ENCODE measurements around the gene DNLZ.
A peak's percentile ranks its signal among the peaks of the same experiment; 100 is the strongest.

DNLZ gene

DNA sequence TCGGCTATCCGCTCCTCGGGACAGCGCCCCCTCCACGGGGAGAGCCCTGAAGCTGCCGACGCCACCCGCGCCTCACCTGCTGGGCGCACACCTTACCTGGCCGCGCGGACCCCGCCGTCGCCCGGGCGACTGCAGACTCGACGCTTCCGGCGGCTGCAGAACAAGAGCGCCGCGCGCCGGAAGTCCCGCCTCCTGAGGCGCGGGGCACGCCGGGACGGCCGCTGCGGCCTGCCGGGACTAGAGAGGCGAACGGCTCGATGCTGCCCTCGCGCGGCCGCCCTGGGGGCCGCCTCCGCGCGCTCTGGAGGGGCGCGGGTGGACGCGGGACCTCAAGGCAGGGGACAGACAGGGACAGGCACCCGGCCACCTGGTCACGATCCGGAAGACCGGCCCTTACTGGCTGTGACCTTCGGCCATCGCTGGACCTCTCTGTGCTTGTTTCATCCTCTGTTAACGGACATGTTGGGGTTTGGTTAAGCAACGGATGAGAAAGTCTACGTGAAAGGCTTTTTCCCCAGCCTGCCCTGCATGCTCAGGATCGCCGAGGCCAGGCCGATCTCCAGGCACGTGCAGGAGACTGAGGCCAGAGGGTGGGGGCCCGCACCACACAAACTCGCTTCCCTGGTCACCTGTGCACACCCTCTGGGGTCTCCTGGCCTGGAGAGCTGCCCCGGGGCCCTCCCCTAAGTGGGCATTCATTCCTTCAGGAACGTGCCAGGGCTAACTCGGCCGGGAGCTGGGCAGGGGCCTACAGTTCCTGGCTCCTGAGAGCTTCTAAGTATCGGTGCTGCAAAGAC is 36.7 kb upstream of the DNLZ start, which contains the start of gene SNAPC4:
SNAPC4 (minus strand) TSS at position 133 of the 797 bp plus-strand sequence. CDS start 1,742 bp downstream, outside the sequence.
- DNase-seq (ENCODE audit: low read depth) = peak; percentile 74
- TF ChIP-seq, protein P1, sequence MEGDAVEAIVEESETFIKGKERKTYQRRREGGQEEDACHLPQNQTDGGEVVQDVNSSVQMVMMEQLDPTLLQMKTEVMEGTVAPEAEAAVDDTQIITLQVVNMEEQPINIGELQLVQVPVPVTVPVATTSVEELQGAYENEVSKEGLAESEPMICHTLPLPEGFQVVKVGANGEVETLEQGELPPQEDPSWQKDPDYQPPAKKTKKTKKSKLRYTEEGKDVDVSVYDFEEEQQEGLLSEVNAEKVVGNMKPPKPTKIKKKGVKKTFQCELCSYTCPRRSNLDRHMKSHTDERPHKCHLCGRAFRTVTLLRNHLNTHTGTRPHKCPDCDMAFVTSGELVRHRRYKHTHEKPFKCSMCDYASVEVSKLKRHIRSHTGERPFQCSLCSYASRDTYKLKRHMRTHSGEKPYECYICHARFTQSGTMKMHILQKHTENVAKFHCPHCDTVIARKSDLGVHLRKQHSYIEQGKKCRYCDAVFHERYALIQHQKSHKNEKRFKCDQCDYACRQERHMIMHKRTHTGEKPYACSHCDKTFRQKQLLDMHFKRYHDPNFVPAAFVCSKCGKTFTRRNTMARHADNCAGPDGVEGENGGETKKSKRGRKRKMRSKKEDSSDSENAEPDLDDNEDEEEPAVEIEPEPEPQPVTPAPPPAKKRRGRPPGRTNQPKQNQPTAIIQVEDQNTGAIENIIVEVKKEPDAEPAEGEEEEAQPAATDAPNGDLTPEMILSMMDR (conservative IDR thresholded peaks at IDR 0.05; ENCODE audit: control insufficient read depth, insufficient read depth, low read depth, low read length) = no peak
- peak within 1 kb of the TSS; percentile 79 for H3K4me3 ChIP-seq (ENCODE audit: control insufficient read depth, low read depth, low read length)

DNA sequence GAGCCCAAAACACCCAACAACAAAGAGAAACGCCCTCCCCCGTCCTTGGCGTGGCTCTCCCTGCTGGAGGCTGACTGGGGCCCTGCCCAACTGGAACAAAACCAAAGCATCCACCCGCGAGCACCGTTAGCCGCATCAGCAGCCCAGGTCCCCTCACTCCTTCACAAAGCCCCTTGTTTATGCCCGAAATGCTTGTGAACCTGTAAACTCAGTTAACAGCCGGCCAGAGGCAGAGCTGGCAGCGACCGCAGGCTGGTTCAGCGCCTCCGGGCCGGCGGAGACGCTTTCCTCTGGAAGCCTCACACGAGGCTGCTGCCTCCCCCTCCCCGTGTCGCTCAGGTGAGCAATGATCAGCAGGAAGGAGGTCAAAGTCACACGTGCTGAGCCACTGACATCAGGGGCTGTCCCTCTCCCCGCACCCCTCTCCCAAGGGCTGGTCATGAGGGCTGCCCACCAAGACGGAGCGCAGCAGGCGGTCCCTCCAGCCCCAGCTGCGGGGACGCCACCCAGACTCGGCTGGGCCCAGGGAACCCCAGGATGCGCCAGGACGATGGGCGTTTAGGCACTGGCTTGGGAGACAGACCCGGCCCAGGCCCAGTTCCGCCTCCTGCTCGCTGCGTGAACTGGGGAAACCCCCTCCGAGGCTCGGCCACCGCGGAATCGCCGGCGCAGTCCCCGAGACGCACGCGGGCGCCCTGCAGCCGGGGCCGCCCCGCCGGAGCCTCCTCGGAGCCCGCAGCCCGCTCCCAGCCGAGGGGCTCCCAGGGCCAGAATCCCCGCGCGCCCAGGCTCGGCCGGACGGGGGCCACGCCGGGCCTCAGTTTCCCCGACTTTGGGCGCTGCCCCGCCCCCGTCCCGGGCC is 35.9 kb upstream of the DNLZ start:
- peak overlapping the region; percentile 79 for H3K4me3 ChIP-seq (ENCODE audit: control insufficient read depth, low read depth, low read length)
- DNase-seq (ENCODE audit: low read depth) = peak; percentile 23
- TF ChIP-seq, protein P1 (conservative IDR thresholded peaks at IDR 0.05; ENCODE audit: control insufficient read depth, insufficient read depth, low read depth, low read length) = no peak

DNA sequence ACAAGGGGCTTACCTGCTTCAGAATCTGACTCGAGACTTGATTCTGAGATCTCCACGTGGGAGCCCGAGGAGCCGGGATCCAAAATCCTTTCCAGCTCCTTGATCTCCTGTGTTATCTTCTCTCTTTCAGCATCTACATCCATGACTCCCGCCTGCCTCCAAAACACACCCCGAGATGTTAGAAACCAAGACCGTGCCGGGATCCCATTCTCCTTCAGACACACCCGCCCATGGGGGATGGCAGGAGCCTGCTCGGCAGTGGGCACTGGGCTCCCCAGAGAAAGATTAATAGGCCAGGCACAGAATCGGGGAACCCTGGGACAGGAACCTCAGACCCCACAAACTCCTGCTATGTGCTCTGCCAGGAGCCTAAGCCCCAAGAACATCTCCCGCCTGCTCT is 34.7 kb upstream of the DNLZ start:
- no peak for DNase-seq (ENCODE audit: low read depth)
- TF ChIP-seq, protein P1 (conservative IDR thresholded peaks at IDR 0.05; ENCODE audit: control insufficient read depth, insufficient read depth, low read depth, low read length) = no peak
- no peak overlapping the region for H3K4me3 ChIP-seq (ENCODE audit: control insufficient read depth, low read depth, low read length)

DNA sequence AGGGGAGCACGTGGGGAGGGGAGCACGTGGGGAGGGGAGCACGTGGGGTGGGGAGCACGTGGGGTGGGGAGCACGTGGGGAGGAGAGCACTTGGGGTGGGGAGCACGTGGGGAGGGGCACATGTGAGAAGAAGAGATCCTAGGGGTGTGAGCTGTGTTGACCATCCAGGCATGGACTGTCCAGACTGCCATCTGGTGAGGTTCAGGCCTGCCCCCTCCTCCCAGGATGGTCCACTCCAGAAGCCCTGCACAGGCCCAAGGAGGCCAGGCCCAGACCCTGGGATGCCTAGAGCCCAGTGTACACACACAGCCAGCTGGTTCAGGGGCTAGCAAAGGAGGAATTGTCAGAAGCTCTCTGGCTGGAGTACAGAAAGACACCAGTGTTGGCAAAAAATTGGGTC is 34.1 kb upstream of the DNLZ start:
- no peak for DNase-seq (ENCODE audit: low read depth)
- TF ChIP-seq, protein P1 (conservative IDR thresholded peaks at IDR 0.05; ENCODE audit: control insufficient read depth, insufficient read depth, low read depth, low read length) = no peak
- H3K4me3 ChIP-seq (ENCODE audit: control insufficient read depth, low read depth, low read length) = no peak overlapping the region

DNA sequence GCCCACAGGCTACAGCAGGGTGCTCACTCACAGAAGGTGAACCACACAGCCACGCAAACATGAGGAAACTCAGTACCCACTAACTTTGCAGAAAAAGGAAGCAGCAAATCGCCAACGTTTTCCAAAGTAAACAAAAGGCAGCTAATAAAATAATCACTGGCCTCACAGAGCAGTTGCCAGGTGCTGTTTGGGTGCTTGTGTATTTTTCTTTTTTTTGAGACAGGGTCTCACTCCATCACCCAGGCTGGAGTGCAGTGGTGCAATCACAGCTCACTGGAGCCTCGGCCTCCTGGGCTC is 32.6 kb upstream of the DNLZ start:
- TF ChIP-seq, protein P1 (conservative IDR thresholded peaks at IDR 0.05; ENCODE audit: control insufficient read depth, insufficient read depth, low read depth, low read length) = no peak
- no peak overlapping the region for H3K4me3 ChIP-seq (ENCODE audit: control insufficient read depth, low read depth, low read length)
- DNase-seq (ENCODE audit: low read depth) = no peak

DNA sequence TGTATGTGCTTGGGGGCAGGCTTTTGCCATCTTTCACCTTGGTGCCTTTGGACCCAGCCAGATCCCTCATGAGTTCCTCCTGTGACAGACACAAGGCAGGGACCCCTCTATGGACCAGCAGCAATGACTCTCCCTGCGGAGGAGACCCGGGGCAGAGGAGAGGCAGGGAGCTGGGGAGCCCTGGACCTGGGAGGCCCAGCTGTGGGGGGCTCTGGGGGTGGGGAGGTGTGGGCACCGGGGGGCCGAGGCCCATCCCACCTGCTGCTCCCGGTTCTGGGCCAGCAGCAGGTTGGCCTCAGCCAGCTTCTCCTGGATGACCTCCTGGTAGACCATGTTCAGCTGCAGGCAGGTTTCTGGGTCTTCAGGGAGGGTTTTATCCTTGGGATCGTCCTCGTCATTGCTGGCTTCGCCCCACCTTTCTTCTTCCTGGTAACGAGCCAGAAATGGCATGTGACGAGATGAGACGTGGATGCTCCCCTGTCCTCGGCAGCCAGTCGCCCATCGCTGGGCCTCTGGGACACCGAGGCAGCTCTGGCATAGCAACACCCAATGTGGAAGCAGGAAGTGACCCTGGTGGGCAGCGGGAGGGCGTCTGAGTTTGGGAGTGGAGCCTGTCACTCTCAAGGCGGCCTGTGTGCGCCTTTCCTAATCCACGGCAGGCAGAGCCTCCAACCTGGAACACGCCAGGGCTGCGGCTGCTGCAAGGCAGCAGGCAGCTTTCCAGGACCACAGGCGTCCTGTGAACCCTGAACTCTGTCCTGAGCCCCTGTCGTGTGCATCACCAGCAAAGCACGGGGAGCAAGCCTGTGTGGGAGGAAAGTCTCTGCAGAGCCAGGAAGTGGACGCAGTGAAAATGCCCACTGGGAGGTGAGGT is 32.0 kb upstream of the DNLZ start:
- TF ChIP-seq, protein P1 (conservative IDR thresholded peaks at IDR 0.05; ENCODE audit: control insufficient read depth, insufficient read depth, low read depth, low read length) = no peak

More for the DNA sequence above, 32.0 kb upstream of the DNLZ start:
- H3K4me3 ChIP-seq (ENCODE audit: control insufficient read depth, low read depth, low read length) = no peak overlapping the region
- no peak for DNase-seq (ENCODE audit: low read depth)
